ENCODE data around the gene DOCK8. TPM values are rescaled to one million over a fixed set of nuclear protein-coding genes. Genes with fewer than 3 reads are reported as not detected.

The DOCK8 gene
- total and polyA plus RNA-seq, 10 of the 15 experiments (the other 5 are each of a cell fraction or from before 2014, with no cell fraction given): 35.4 to 100 (median 44.7) TPM

DNA sequence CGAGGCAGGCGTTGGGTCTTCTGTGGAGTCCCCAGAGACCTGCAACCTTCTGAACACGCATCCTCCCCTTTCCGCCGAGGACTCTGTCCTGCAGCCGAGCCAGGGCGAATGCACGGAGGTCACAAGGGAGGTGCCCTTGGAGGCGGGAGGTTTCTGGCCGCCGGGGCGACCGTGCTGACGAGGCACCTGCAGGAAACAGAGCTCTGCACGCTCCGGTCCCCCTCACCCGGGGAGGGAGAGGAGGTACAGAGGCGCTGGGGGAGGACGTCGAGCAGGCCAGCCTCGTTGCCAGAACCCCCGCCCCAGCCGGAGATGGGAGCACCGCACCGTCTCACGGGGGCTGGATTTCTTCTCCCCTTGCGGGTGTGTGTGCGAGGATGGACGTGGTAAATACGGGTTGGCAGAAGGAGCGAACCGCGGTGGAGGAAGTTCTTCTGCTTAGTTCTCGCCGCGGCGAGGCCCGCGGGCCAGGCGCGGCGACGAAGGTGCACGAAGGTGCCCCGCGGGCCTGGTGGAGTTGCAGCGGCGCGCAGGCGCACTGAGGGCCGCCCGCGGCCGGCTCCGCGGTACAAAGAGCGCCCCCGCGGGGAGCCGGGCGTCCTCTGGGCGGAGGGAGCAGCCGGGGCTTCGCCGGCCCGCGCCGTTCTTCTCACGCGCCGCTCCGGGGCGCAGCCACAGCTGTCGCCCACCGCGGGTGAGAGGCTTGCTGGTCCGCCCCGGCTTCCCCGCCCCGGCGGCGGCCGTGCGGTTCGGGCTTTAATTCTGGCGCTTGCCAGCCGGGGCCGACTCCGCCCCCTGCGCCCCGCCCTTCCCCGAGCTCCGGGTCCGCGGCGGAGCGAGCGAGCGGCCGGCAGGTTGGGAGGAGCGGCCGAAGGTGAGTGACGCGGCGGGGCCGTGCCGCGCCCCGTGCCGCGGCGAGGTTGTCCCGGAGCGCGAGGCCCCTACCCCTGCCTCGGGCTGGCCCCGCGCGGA lies 289.5 kb downstream of the DOCK8 start, which contains the start of gene KANK1:
Gene KANK1 (plus strand): TSS at position 815 of the 972 bp plus-strand sequence.
- BruUV-seq (replicated peaks): no TSS peak
- TF ChIP-seq IKZF1 (conservative IDR thresholded peaks at IDR 0.05) (peak; percentile 56), LARP7 (IDR thresholded peaks at IDR 0.05) (peak; percentile 45; the same call in 1 of the 2 replicates), CTCF (IDR thresholded peaks at IDR 0.05 in 2 of 3, conservative IDR thresholded peaks at IDR 0.05 in 1 of 3; ENCODE audit: control insufficient read depth in 2 of 3, extremely low read depth in 1 of 3, insufficient read depth in 1 of 3, low read depth in 3 of 3, low read length in 3 of 3) (peak; percentile 28 to 52 (median 31); a peak in 4 of 6 replicates), YY1 (IDR thresholded peaks at IDR 0.05; ENCODE audit: low read depth, low read length) (0 out of 2 replicates have a peak, but pooled peaks have one; percentile 10), ATF7 (IDR thresholded peaks at IDR 0.05; ENCODE audit: low read depth) (no peak), HDAC2 (IDR thresholded peaks at IDR 0.05) (no peak), MEF2A (IDR thresholded peaks at IDR 0.05; ENCODE audit: insufficient read depth, low read depth, low read length) (no peak), HSF1 (IDR thresholded peaks at IDR 0.05; ENCODE audit: low read depth, low read length) (no peak), NRF1 (conservative IDR thresholded peaks at IDR 0.05; ENCODE audit: low read depth, low read length) (peak; percentile 57), ZNF217 (IDR thresholded peaks at IDR 0.05) (no peak), BHLHE40 (IDR thresholded peaks at IDR 0.05; ENCODE audit: borderline replicate concordance in 1 of 2, low read depth in 2 of 2, low read length in 1 of 2) (0 out of 4 replicates have a peak, but pooled peaks of 1 of the 2 experiments have one; percentile 1)
- TF ChIP-seq, protein P1, sequence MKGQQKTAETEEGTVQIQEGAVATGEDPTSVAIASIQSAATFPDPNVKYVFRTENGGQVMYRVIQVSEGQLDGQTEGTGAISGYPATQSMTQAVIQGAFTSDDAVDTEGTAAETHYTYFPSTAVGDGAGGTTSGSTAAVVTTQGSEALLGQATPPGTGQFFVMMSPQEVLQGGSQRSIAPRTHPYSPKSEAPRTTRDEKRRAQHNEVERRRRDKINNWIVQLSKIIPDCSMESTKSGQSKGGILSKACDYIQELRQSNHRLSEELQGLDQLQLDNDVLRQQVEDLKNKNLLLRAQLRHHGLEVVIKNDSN (IDR thresholded peaks at IDR 0.05; ENCODE audit: borderline replicate concordance, extremely low read length, insufficient read depth, low read depth, low read length): peak; percentile 7
- TF ChIP-seq, protein P2, sequence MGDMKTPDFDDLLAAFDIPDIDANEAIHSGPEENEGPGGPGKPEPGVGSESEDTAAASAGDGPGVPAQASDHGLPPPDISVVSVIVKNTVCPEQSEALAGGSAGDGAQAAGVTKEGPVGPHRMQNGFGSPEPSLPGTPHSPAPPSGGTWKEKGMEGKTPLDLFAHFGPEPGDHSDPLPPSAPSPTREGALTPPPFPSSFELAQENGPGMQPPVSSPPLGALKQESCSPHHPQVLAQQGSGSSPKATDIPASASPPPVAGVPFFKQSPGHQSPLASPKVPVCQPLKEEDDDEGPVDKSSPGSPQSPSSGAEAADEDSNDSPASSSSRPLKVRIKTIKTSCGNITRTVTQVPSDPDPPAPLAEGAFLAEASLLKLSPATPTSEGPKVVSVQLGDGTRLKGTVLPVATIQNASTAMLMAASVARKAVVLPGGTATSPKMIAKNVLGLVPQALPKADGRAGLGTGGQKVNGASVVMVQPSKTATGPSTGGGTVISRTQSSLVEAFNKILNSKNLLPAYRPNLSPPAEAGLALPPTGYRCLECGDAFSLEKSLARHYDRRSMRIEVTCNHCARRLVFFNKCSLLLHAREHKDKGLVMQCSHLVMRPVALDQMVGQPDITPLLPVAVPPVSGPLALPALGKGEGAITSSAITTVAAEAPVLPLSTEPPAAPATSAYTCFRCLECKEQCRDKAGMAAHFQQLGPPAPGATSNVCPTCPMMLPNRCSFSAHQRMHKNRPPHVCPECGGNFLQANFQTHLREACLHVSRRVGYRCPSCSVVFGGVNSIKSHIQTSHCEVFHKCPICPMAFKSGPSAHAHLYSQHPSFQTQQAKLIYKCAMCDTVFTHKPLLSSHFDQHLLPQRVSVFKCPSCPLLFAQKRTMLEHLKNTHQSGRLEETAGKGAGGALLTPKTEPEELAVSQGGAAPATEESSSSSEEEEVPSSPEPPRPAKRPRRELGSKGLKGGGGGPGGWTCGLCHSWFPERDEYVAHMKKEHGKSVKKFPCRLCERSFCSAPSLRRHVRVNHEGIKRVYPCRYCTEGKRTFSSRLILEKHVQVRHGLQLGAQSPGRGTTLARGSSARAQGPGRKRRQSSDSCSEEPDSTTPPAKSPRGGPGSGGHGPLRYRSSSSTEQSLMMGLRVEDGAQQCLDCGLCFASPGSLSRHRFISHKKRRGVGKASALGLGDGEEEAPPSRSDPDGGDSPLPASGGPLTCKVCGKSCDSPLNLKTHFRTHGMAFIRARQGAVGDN (IDR thresholded peaks at IDR 0.05): 0 out of 2 replicates have a peak, but pooled peaks have one; percentile 30

More for the DNA sequence above, 289.5 kb downstream of the DOCK8 start, which contains the start of gene KANK1:
- Histone ChIP-seq H3K27me3 (replicated peaks in 1 of 2; ENCODE audit: control insufficient read depth in 2 of 2, insufficient read depth in 2 of 2, low read length in 1 of 2) (peaks cover 2 to 14% of the 10 kb centered on the region in 2 experiments), H3K4me3 (peak within 1 kb of the TSS; percentile 43; the same call in 1 of the 2 replicates), H3K79me2 (ENCODE audit: control insufficient read depth, insufficient read depth, low read length) (no peaks in the 10 kb centered on the region), H3K4me2 (ENCODE audit: control insufficient read depth, insufficient read depth) (peak within 1 kb of the TSS; percentile 83), H3K36me3 (ENCODE audit: control insufficient read depth in 2 of 2, insufficient read depth in 2 of 2, low read length in 1 of 2) (no peaks in the 10 kb centered on the region), H3K9me3 (replicated peaks; ENCODE audit: control insufficient read depth, insufficient read depth, low read length) (no peaks in the 10 kb centered on the region), H3K4me1 (ENCODE audit: control insufficient read depth, insufficient read depth, low read length) (peaks cover 6% of the 10 kb centered on the region), H3K9ac (ENCODE audit: control insufficient read depth, insufficient read depth, low read length) (no peak within 1 kb of the TSS), H2AFZ (ENCODE audit: control insufficient read depth, low read depth, low read length) (peak within 1 kb of the TSS; percentile 84), H4K20me1 (ENCODE audit: control insufficient read depth, insufficient read depth) (no peaks in the 10 kb centered on the region), H3K27ac (ENCODE audit: control insufficient read depth, insufficient read depth) (no peak within 1 kb of the TSS)
- ChIA-PET SMC1A (ENCODE audit: uncharacterized antibody, unreplicated experiment) (no interaction called here), CTCF (interaction anchor here (1.2 kb wide), 1 partner anchor 34 kb away, joined by 3 read pairs; no protein-coding TSS in a partner anchor), POLR2A (interaction anchor here (1.7 kb wide), 1 partner anchor 33 kb away, joined by 6 read pairs; no protein-coding TSS in a partner anchor), RAD21 (ENCODE audit: unreplicated experiment) (no interaction called here)
- FAIRE-seq (no peak), DNase-seq (ENCODE audit: low read depth, low spot score) (no peak), ATAC-seq (peak; percentile 96)
- intact Hi-C loops (cut with micrococcal nuclease; ENCODE audit: unreplicated experiment): no loop called here
- in situ Hi-C loops (cut with MboI): loop anchor here (10.0 kb wide), 1 partner anchor 61 kb away; no protein-coding TSS in a partner anchor
- 5% methylated on average over 89 of the region's 119 CpGs for WGBS (ENCODE audit: insufficient coverage, insufficient replicate concordance, low lambda C conversion rate, missing lambda C conversion rate)

Measured in GM12878 (cell line).